Ectodermal cell (in vitro differentiated cells): ENCODE data around the gene TULP4.

Source experiments
- H3K27ac ChIP-seq: 2 replicates; pipeline ENCODE4 v1.7.0; 2013; ENCODE audit warnings: mild to moderate bottlenecking, low read depth, low read length; ENCODE audit not compliant: insufficient read depth, poor library complexity, severe bottlenecking
- H3K27me3 ChIP-seq: 2 replicates; pipeline ENCODE4 v1.7.0; 2013; ENCODE audit warnings: mild to moderate bottlenecking, low read length; ENCODE audit not compliant: insufficient read depth, control insufficient read depth, poor library complexity, severe bottlenecking
- H3K36me3 ChIP-seq: one replicate; pipeline ENCODE4 v1.7.0; 2013; ENCODE audit warnings: low read length; ENCODE audit not compliant: control insufficient read depth, insufficient read depth
- H3K4me1 ChIP-seq: one replicate; pipeline ENCODE4 v1.7.0; 2013; ENCODE audit warnings: low read length; ENCODE audit not compliant: control insufficient read depth, insufficient read depth
- H3K4me3 ChIP-seq: 2 replicates; pipeline ENCODE4 v1.7.0; 2013; ENCODE audit warnings: low read depth, low read length, control low read depth; ENCODE audit not compliant: insufficient read depth
- H3K9me3 ChIP-seq: 2 replicates; pipeline ENCODE4 v1.7.0; 2013; ENCODE audit warnings: mild to moderate bottlenecking, low read length, moderate library complexity; ENCODE audit not compliant: control insufficient read depth
- WGBS, 2 experiments: methylation state at CpG; one replicate each; pipeline ENCODE4 v1.1.7; 2013; ENCODE audit warnings: missing lambda C conversion rate in 2 of 2; 5-methylcytosine and 5-hydroxymethylcytosine counted together

The TULP4 gene

DNA sequence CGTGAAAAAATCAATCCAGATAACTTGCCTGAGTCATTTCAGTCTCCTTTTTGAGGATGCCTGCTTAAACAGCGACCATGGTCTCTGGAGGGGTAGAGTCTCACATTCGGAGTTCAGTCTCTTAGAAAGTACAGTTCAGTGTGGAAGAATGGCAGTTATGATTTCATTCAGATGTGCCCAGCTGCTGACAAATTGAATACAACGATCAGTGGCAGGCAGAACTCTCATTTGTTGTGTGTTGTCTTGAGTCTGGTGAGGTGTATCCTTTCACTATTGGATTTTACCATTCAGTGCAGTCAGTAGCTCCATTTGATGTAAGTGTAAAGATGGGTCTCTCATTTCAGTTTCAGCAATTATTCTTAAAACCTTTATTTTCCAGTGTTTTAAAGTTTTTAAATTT is 639 bp upstream of the TULP4 start:
- peaks cover 21% of the 10 kb centered on the region for H3K36me3 ChIP-seq
- 96 to 99% methylated on average over 4 of the region's 4 CpGs for WGBS, 2 experiments
- H3K27ac ChIP-seq: no peak overlapping the region
- H3K4me1 ChIP-seq: no peaks in the 10 kb centered on the region
- no peak overlapping the region for H3K4me3 ChIP-seq
- H3K9me3 ChIP-seq: peaks cover 2% of the 10 kb centered on the region
- H3K27me3 ChIP-seq: no peaks in the 10 kb centered on the region

DNA sequence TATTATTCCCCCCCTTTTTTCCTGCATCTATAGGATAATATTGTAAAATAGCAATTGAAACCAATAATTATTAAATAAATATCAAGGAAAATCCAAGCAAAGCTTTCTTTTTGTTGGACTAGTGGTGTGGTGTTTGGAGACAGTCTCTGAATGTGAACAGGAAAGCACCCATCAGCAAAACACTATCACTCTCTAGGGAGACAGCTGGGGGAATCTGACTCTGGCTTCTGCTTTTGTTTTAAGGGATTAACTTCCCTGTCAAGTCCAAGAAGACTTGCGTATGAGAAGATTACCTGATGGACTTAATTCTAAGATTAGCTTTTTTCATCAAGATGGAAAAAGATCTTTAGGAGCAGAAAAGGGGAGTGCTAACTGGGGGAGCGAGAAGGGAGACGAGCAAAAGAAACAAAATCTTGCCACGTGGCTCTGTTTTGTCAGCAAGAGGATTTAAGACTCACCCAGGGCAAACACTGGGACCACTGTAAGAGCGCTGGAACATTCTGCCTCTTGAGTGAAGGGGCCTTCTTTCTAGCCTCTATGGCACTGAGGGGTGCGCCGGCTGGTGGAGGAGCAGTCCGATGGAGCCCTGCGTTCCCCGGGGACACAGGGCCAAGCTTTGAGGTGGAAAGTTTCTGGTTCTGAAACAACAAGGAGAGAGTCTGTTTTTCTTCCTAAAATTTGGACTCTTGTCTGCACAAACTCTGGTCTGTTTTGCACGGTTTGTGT is 570 bp downstream of the TULP4 start:
- no peak overlapping the region for H3K4me3 ChIP-seq
- H3K27ac ChIP-seq: no peak overlapping the region
- WGBS, 2 experiments: 88 to 93% methylated on average over 11 of the region's 11 CpGs
- no peaks in the 10 kb centered on the region for H3K4me1 ChIP-seq
- H3K36me3 ChIP-seq: peaks cover 21% of the 10 kb centered on the region
- H3K9me3 ChIP-seq: no peaks in the 10 kb centered on the region
- no peaks in the 10 kb centered on the region for H3K27me3 ChIP-seq

DNA sequence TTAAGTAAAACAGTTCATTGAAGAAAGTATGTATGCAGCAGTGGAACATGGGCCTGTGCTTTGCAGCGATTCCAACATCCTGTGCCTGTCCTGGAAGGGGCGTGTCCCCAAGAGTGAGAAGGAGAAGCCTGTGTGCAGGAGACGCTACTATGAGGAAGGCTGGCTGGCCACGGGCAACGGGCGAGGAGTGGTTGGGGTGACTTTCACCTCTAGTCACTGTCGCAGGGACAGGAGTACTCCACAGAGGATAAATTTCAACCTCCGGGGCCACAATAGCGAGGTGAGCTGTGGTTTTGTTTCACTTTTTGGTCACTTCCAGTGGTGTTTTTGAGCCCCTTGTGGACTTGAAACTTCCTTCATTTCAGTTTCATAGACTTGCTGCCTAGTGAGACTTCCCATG is 1.7 kb downstream of the TULP4 start:
- Histone ChIP-seq H3K36me3 (peaks cover 21% of the 10 kb centered on the region), H3K4me3 (no peak overlapping the region), H3K27ac (no peak overlapping the region), H3K9me3 (no peaks in the 10 kb centered on the region), H3K4me1 (no peaks in the 10 kb centered on the region), H3K27me3 (no peaks in the 10 kb centered on the region)
- WGBS, 2 experiments: 85% methylated on average over 9 of the region's 9 CpGs

DNA sequence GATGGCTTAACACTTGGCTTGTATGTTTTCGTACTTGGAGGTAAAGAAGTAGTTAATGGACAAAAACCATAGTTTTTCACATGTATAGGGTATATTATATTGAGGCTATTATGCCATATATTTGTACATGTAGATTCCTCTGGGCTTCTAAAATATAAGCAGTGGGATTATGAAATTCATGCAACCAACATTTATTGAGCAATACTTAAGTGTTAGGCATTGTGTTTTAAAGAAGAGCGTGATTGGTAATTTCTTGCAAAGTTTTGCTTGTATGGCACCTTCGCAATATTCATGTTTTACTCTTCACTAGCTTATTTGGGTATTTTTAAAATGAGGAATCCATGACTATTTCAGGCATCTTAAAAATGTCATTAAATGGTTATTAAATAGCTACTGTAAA is 2.5 kb downstream of the TULP4 start:
- Histone ChIP-seq H3K36me3 (peaks cover 21% of the 10 kb centered on the region), H3K4me1 (no peaks in the 10 kb centered on the region), H3K4me3 (no peak overlapping the region), H3K27me3 (no peaks in the 10 kb centered on the region), H3K27ac (no peak overlapping the region), H3K9me3 (no peaks in the 10 kb centered on the region)
- WGBS, 2 experiments: 89 to 96% methylated on average over 1 to 3 of the region's 3 CpGs

DNA sequence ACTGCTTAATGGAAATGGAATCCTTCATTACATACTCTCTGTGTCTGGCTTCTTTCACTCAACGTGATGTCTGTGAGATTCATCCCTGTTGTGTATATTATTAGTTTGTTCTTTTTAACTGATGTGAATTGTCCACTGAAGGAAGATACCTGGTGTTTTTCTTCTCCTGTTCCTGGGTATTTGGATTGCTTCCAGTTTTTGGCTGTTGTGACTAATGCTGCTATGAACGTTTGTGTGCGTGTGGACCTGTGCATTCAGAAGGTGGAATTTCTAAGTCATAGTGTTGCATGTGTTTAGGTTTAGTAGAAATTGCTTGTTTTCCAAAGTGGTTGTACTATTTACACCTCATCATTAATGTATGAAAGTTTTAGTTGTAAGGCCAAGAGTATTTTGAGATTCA is 3.8 kb downstream of the TULP4 start:
- Histone ChIP-seq H3K27me3 (no peaks in the 10 kb centered on the region), H3K4me3 (no peak overlapping the region), H3K27ac (no peak overlapping the region), H3K4me1 (no peaks in the 10 kb centered on the region), H3K36me3 (peaks cover 21% of the 10 kb centered on the region), H3K9me3 (no peaks in the 10 kb centered on the region)
- 88 to 95% methylated on average over 3 of the region's 3 CpGs for WGBS, 2 experiments

DNA sequence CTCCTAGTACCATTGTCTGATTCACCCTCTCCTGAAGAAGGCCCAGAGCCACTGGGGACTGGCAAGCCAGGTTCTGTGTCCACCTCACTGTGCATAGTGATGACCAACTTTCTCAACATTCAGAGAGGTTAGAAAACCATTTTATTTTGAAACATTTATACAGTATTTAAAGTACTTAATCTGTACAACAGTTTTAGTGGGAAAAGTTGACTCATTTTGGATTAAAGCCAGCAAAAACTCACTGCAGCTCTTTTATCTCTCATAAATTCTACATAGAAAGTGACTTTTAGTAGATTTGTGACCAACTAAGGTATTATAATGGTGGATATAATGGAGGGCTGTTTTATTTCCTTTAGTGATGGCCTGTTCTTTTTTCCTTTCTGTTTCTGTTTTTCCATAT is 9.7 kb downstream of the TULP4 start:
- H3K9me3 ChIP-seq: no peaks in the 10 kb centered on the region
- peaks cover 3% of the 10 kb centered on the region for H3K36me3 ChIP-seq
- H3K4me1 ChIP-seq: no peaks in the 10 kb centered on the region
- no peaks in the 10 kb centered on the region for H3K27me3 ChIP-seq
- H3K27ac ChIP-seq: no peak overlapping the region
- H3K4me3 ChIP-seq: no peak overlapping the region

DNA sequence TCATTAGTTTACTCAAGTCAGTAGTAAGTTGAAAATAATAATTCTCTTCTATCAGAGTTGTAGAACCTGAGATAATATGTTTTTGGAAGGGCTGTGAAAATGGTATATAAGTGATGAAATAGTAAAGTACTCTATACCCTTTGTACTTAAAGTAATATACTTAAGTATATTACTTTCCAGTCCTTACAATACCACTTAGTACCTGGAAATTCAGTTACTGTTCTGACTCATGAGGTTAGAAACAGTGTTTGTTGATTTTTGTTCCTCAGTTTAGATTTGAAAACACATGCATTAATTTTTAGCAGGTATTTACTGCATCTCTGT is 10.1 kb downstream of the TULP4 start:
- no peak overlapping the region for H3K4me3 ChIP-seq
- H3K27ac ChIP-seq: no peak overlapping the region

DNA sequence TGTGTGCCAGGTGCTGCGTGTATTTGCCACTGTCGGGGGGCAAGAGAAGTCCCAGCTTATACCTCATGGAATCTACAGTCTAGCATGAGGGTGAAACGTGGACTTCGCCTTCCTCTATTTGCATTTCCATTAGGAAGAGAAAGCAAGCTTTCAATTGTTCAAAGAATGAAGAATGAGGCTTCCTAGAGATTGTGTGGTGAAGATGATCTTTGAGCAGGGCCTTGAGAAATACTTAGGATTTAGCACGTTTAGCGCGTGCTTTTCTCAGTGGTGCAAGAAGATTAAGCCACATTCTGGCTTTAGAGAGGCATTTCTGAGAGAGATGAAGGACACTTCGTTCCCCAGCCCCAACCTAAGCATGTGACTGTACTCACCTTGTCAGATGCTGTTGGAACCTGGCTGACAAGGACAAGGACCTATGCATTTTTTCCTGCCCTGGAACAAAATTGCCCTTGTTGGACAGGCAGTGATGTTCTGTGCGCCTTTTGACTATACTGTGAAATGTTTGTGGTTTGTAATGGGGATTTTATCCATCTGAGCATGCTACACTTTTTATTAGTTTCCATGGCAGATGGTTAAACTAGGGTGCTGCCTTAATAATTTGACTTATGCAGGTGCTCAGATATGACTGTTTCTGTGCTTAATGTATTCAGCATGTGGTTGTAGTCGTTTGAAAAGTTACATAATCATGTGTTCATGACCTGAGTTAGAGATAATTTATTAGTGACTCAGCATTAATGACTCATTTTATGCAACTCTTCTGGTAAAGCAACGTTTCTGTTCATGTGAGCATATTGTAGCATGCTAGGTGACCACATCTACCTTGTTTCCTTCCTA is 10.7 kb downstream of the TULP4 start:
- 82% methylated on average over 11 of the region's 11 CpGs for WGBS, 2 experiments
- peaks cover 3% of the 10 kb centered on the region for H3K36me3 ChIP-seq
- no peaks in the 10 kb centered on the region for H3K27me3 ChIP-seq
- H3K9me3 ChIP-seq: no peaks in the 10 kb centered on the region
- no peak overlapping the region for H3K27ac ChIP-seq
- H3K4me1 ChIP-seq: no peaks in the 10 kb centered on the region
- H3K4me3 ChIP-seq: no peak overlapping the region

More for the DNA sequence above, 10.1 kb downstream of the TULP4 start:
- peaks cover 3% of the 10 kb centered on the region for H3K36me3 ChIP-seq
- no peaks in the 10 kb centered on the region for H3K4me1 ChIP-seq
- H3K9me3 ChIP-seq: no peaks in the 10 kb centered on the region
- no peaks in the 10 kb centered on the region for H3K27me3 ChIP-seq

DNA sequence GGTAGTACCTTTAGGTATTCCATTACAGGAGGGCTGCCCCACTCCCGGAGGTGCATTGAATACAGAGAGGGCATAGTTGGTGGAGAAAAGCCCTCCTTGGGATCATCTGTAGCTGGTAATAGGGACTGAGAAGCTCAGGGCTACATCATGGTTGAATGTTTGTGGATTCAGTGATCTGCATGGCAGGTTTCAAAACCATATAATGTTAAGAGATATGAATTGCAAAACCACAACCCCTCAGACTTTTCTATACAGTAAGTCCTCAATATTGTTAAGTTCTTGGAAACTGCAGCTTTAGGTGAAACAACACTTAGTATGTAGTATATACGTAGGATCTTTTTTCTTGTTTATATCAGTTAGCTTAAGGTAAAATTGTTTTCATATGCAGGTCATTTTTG is 11.3 kb downstream of the TULP4 start:
- Histone ChIP-seq H3K4me3 (no peak overlapping the region), H3K4me1 (no peaks in the 10 kb centered on the region), H3K9me3 (no peaks in the 10 kb centered on the region), H3K36me3 (peaks cover 3% of the 10 kb centered on the region), H3K27ac (no peak overlapping the region), H3K27me3 (no peaks in the 10 kb centered on the region)
- 97 to 98% methylated on average over 2 of the region's 2 CpGs for WGBS, 2 experiments

DNA sequence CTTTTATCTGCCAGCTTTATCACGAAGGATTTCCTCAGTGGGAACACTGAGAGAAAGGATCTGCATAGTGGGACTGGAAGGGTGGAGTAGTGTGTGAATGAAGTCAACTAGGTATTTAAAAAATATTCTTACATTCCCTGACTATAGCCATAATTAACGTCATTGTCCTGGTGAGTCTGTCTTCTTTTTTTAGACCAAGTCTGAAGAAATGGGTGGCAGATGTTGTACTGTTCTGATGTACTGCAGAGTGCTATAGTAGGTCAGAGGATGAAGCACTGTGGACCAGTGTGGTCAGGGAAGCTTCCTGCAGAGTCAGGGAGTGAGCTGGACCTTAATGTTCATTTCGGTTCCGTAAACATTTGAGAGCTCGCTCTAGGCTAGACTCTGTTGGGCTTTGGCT is 11.9 kb downstream of the TULP4 start:
- WGBS, 2 experiments: 96% methylated on average over 5 of the region's 5 CpGs
- no peak overlapping the region for H3K4me3 ChIP-seq
- no peaks in the 10 kb centered on the region for H3K4me1 ChIP-seq
- H3K27ac ChIP-seq: no peak overlapping the region
- no peaks in the 10 kb centered on the region for H3K9me3 ChIP-seq
- H3K36me3 ChIP-seq: peaks cover 3% of the 10 kb centered on the region
- H3K27me3 ChIP-seq: no peaks in the 10 kb centered on the region
